Colonic mucosa (tissue), 4 donors: ENCODE results near the gene SPC24. TPM values are rescaled to one million over a fixed set of nuclear protein-coding genes. Genes with fewer than 3 reads are reported as not detected.

Experiments used
- DNase-seq: peaks from one replicate; pipeline ENCODE4 v3.0.0-alpha.2; 2020
- H3K27ac ChIP-seq: fragments of 200-600 bp; one replicate; pipeline ENCODE4 v1.8.0; 2021
- H3K27me3 ChIP-seq: fragments of 200-600 bp; one replicate; pipeline ENCODE4 v1.8.0; 2021
- H3K36me3 ChIP-seq: fragments of 200-600 bp; one replicate; pipeline ENCODE4 v1.8.0; 2021
- H3K4me1 ChIP-seq: fragments of 200-600 bp; one replicate; pipeline ENCODE4 v1.8.0; 2021; ENCODE audit warnings: mild to moderate bottlenecking
- H3K4me3 ChIP-seq: fragments of 200-600 bp; one replicate; pipeline ENCODE4 v1.8.0; 2021
- H3K9ac ChIP-seq, 2 donors: one replicate each; pipeline ENCODE4 v1.7.0; 2013; ENCODE audit warnings: control low read depth in 2 of 2, low read depth in 2 of 2, low read length in 2 of 2
- H3K9me3 ChIP-seq: fragments of 200-600 bp; one replicate; pipeline ENCODE4 v1.8.0; 2021
- CTCF ChIP-seq: fragments of 200-600 bp; IDR thresholded peaks from one replicate; pipeline ENCODE4 v1.8.0; 2022; ENCODE audit warnings: antibody characterized with exemption, mild to moderate bottlenecking
- intact Hi-C: fragments of 100-400 bp; cut with DNase I; formaldehyde crosslinking; loops from one replicate; pipeline ENCODE4 v1.14.1; 2022
- total RNA-seq, 2 donors: library from RNA; stranded (reverse); fragmentation: NEBNext Ultra II Directional in 1 of 2; extraction: Animal tissue kit (Norgen Biotek cat#: 25700) in 1 of 2; gene quantifications; one replicate each; pipeline ENCODE4 v1.2.1, GENCODE V29; 2021
- donor health status: healthy.
- donor health status: DM: no; HTN: no; CAD: no.
- donor health status: DM: no; HTN: no; CAD: no.

The SPC24 gene
- total RNA-seq, 2 donors from 2014 or later = 9.4 to 47.6 TPM

DNA sequence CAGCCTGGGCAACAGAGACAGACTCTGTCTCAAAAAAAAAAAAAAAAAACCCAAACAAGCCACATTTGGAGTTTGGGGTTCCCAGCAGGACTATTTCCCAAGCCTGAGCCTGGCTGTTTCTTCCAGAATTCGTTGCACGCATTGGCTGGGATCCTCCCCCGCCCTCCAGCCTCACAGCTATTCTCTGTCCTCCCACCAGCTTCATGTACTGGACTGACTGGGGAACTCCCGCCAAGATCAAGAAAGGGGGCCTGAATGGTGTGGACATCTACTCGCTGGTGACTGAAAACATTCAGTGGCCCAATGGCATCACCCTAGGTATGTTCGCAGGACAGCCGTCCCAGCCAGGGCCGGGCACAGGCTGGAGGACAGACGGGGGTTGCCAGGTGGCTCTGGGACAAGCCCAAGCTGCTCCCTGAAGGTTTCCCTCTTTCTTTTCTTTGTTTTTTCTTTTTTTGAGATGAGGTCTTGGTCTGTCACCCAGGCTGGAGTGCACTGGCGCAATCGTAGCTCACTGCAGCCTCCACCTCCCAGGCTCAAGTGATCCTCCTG lies 39.6 kb downstream of the SPC24 start:
- H3K4me1 ChIP-seq = no peaks in the 10 kb centered on the region
- no peak overlapping the region for H3K27ac ChIP-seq
- DNase-seq = no peak
- H3K4me3 ChIP-seq = no peak overlapping the region
- no peak for TF ChIP-seq CTCF
- no peaks in the 10 kb centered on the region for H3K27me3 ChIP-seq
- intact Hi-C loops = no loop called here
- H3K36me3 ChIP-seq = peaks cover 57% of the 10 kb centered on the region
- H3K9me3 ChIP-seq = no peaks in the 10 kb centered on the region
- H3K9ac ChIP-seq = no peak overlapping the region

DNA sequence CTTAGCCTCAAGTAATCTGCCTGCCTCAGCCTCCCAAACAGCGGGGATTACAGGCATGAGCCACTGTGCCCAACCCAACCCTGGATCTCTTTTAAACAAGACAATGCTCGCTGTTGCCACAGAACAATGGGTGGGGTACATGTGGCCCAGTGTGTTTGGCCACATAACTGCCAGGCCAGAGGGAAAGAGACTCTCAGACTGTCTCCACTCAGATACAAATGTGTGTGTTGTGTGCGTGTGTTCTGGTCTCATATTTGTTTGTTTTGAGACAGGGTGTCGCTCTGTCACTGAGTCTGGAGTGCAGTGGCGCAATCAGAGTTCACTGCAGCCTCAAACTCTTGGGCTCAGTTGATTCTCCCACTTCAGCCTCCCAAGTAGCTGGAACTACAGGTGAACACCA lies 40.5 kb downstream of the SPC24 start:
- no peak overlapping the region for H3K27ac ChIP-seq
- no peak for DNase-seq
- no peaks in the 10 kb centered on the region for H3K9me3 ChIP-seq
- H3K4me3 ChIP-seq = no peak overlapping the region
- intact Hi-C loops = no loop called here
- no peak overlapping the region for H3K9ac ChIP-seq
- H3K36me3 ChIP-seq = peaks cover 57% of the 10 kb centered on the region
- H3K4me1 ChIP-seq = no peaks in the 10 kb centered on the region
- no peak for TF ChIP-seq CTCF
- H3K27me3 ChIP-seq = no peaks in the 10 kb centered on the region

DNA sequence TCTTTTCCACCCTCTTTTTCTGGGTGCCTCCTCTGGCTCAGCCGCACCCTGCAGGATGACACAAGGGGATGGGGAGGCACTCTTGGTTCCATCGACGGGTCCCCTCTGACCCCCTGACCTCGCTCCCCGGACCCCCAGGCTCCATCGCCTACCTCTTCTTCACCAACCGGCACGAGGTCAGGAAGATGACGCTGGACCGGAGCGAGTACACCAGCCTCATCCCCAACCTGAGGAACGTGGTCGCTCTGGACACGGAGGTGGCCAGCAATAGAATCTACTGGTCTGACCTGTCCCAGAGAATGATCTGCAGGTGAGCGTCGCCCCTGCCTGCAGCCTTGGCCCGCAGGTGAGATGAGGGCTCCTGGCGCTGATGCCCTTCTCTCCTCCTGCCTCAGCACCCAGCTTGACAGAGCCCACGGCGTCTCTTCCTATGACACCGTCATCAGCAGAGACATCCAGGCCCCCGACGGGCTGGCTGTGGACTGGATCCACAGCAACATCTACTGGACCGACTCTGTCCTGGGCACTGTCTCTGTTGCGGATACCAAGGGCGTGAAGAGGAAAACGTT lies 42.4 kb downstream of the SPC24 start:
- DNase-seq = no peak
- no peaks in the 10 kb centered on the region for H3K27me3 ChIP-seq
- H3K36me3 ChIP-seq = peaks cover 72% of the 10 kb centered on the region

DNA sequence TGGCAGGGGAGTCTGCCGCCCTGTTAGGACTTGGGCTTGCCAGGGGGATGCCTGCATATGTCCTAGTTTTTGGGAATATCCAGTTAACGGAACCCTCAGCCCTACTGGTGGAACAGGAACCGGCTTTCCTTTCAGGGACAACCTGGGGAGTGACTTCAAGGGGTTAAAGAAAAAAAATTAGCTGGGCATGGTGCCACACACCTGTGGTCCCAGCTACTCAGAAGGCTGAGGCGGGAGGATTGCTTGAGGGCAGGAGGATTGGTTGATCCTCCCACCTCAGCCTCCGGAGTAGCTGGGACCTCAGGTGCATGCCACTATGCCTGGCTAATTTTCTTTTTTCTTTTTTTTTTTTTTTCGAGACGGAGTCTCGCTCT lies 43.8 kb downstream of the SPC24 start:
- Histone ChIP-seq H3K4me1 (no peaks in the 10 kb centered on the region), H3K36me3 (peaks cover 77% of the 10 kb centered on the region), H3K9me3 (no peaks in the 10 kb centered on the region), H3K27ac (no peak overlapping the region), H3K9ac (no peak overlapping the region), H3K4me3 (no peak overlapping the region), H3K27me3 (no peaks in the 10 kb centered on the region)
- TF ChIP-seq CTCF = no peak
- DNase-seq = no peak
- intact Hi-C loops = no loop called here

More for the DNA sequence above, 42.4 kb downstream of the SPC24 start:
- Histone ChIP-seq H3K9ac (no peak overlapping the region), H3K9me3 (no peaks in the 10 kb centered on the region), H3K4me1 (no peaks in the 10 kb centered on the region), H3K27ac (no peak overlapping the region), H3K4me3 (no peak overlapping the region)
- intact Hi-C loops = no loop called here
- TF ChIP-seq CTCF = no peak

DNA sequence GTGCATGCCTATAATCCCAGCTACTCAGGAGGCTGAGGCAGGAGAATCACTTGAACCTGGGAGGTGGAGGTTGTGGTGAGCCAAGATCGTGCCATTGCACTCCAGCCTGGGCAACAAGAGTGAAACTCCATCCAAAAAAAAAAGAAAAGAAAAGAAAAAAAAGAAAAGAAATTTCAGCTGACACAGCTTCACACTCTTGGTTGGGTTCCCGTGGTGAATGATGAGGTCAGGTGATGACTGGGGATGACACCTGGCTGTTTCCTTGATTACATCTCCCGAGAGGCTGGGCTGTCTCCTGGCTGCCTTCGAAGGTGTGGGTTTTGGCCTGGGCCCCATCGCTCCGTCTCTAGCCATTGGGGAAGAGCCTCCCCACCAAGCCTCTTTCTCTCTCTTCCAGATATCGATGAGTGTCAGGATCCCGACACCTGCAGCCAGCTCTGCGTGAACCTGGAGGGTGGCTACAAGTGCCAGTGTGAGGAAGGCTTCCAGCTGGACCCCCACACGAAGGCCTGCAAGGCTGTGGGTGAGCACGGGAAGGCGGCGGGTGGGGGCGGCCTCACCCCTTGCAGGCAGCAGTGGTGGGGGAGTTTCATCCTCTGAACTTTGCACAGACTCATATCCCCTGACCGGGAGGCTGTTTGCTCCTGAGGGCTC lies 44.3 kb downstream of the SPC24 start:
- no peaks in the 10 kb centered on the region for H3K4me1 ChIP-seq
- no peaks in the 10 kb centered on the region for H3K9me3 ChIP-seq
- no peaks in the 10 kb centered on the region for H3K27me3 ChIP-seq
- no peak overlapping the region for H3K4me3 ChIP-seq
- H3K36me3 ChIP-seq = peaks cover 78% of the 10 kb centered on the region
- intact Hi-C loops = no loop called here
- no peak overlapping the region for H3K27ac ChIP-seq
- no peak for TF ChIP-seq CTCF
- no peak for DNase-seq
- no peak overlapping the region for H3K9ac ChIP-seq
